ENCODE measurements around the gene SUPV3L1.

GRCh38 chr10:69201045-69201444 lies 21.0 kb downstream of the SUPV3L1 start:
- TF ChIP-seq CBX5 (IDR thresholded peaks at IDR 0.05; ENCODE audit: low read depth, low read length) (no peak), CTCF (IDR thresholded peaks at IDR 0.05; ENCODE audit: control extremely low read depth in 1 of 3, insufficient read depth in 1 of 3, low read depth in 1 of 3, low read length in 3 of 3) (no peak), ATF2 (IDR thresholded peaks at IDR 0.05; ENCODE audit: low read length) (no peak), CEBPB (IDR thresholded peaks at IDR 0.05; ENCODE audit: low read depth, low read length) (no peak), USF2 (IDR thresholded peaks at IDR 0.05; ENCODE audit: low read length) (no peak), RXRA (IDR thresholded peaks at IDR 0.05; ENCODE audit: insufficient read depth, low read depth, low read length) (no peak), CHD2 (IDR thresholded peaks at IDR 0.05; ENCODE audit: low read length) (no peak), SP2 (IDR thresholded peaks at IDR 0.05; ENCODE audit: low read length) (no peak), JUN (IDR thresholded peaks at IDR 0.05; ENCODE audit: low read depth, low read length) (no peak), KDM1A (IDR thresholded peaks at IDR 0.05; ENCODE audit: borderline replicate concordance, low read length) (no peak)

All from H1 (cell line).